Neural progenitor cell (in vitro differentiated cells): Measurements from ENCODE around the gene SPTAN1.

Source experiments
- EZH2phosphoT487 ChIP-seq: fragments of 200-600 bp; sonication (generic); IDR thresholded peaks from 2 replicates; pipeline ENCODE4 v1.6.1; 2017; ENCODE audit warnings: antibody characterized with exemption
- TF ChIP-seq, protein P1 (sequence below): fragments of 200-600 bp; sonication (generic); IDR thresholded peaks from 2 replicates; pipeline ENCODE4 v1.5.1; 2017; ENCODE audit warnings: antibody characterized with exemption, mild to moderate bottlenecking

DNA sequence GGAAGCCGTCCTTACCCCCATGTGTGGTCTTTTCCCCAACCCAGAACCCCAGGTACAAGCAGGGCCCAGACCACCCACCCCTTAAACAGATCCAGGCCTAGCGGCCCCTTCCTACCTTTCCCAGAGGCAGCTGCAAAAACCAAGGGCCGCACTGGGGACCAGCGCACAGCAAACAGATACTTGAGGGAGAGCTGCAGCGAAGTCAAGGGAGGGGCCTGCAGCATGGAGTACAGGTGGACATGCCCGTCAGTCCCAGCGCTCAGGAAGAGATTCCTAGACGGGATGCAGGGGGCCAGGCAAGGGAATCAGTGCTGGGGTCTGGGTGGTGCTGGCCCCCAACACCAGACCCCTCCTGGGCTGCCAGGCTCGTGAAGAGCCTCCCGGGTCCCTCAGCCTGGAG is 81.7 kb downstream of the SPTAN1 start:
- TF ChIP-seq, protein P1, sequence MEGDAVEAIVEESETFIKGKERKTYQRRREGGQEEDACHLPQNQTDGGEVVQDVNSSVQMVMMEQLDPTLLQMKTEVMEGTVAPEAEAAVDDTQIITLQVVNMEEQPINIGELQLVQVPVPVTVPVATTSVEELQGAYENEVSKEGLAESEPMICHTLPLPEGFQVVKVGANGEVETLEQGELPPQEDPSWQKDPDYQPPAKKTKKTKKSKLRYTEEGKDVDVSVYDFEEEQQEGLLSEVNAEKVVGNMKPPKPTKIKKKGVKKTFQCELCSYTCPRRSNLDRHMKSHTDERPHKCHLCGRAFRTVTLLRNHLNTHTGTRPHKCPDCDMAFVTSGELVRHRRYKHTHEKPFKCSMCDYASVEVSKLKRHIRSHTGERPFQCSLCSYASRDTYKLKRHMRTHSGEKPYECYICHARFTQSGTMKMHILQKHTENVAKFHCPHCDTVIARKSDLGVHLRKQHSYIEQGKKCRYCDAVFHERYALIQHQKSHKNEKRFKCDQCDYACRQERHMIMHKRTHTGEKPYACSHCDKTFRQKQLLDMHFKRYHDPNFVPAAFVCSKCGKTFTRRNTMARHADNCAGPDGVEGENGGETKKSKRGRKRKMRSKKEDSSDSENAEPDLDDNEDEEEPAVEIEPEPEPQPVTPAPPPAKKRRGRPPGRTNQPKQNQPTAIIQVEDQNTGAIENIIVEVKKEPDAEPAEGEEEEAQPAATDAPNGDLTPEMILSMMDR: no peak
- TF ChIP-seq EZH2phosphoT487: no peak
